IMR-90 (cell line): ENCODE results near the gene RIPOR3.
"Not testable (repeated sequence)": the region's sequence is repeated elsewhere in the genome, so short reads cannot be mapped to it uniquely, and the experiment has no call there.

ENCODE experiments used
- CEBPB ChIP-seq: IDR thresholded peaks from 2 replicates; pipeline ENCODE4 v1.6.1; 2012; ENCODE audit warnings: low read depth, low read length, improper control_type of control experiment
- CHD1 ChIP-seq: IDR thresholded peaks from 2 replicates; pipeline ENCODE4 v1.6.1; 2012; ENCODE audit warnings: low read depth, low read length, improper control_type of control experiment
- FOS ChIP-seq: fragments of 150-350 bp; IDR thresholded peaks from 2 replicates; pipeline ENCODE4 v1.6.1; 2016; ENCODE audit warnings: low read depth, low read length
- POLR2A ChIP-seq: IDR thresholded peaks from 2 replicates; pipeline ENCODE4 v1.6.1; 2012; ENCODE audit warnings: mild to moderate bottlenecking, low read depth, low read length
- RFX5 ChIP-seq: IDR thresholded peaks from 2 replicates; pipeline ENCODE4 v1.8.0; 2012; ENCODE audit warnings: low read depth, mild to moderate bottlenecking, low read length, moderate library complexity
- SMC3 ChIP-seq: fragments of 150-350 bp; IDR thresholded peaks from 2 replicates; pipeline ENCODE4 v1.6.1; 2016; ENCODE audit warnings: low read depth, mild to moderate bottlenecking, antibody characterized with exemption, low read length, moderate library complexity
- TF ChIP-seq, protein P1 (sequence below): conservative IDR thresholded peaks from 2 replicates; pipeline ENCODE4 v1.5.1; 2012; ENCODE audit warnings: mild to moderate bottlenecking, low read depth, low read length, improper control_type of control experiment

DNA sequence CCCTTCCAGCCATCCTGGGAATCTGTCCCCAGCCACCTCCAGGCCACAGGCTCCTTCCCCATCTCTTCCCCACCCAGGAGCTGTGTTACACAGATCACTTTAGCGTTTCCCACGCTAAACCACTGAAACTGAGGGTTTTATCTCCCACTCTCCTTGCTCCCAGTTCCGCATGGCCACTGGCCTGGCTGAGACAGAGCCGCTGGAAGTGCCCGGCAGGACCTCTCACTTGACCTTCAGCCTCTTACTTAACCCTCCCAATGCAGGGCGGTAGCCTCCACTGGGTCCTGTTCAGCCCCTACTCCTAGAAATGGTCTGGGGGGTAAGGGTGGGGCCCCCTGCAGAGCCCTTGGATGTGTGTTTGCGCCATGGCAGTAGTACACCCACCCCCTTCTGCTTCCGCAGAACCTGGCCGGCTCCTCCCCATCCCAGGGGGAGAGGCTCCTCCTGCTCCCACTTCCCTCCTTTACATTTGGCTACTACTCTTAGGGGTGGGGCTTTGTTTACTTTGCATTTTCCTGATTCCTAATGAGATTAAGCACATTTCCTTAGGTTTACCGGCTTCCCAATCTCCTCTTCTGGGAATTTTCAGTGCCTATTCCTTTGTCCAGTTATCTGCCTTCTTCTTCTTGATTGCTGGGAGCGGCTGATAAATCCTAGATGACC, 49.6 kb downstream of the RIPOR3 start:
- TF ChIP-seq, protein P1, sequence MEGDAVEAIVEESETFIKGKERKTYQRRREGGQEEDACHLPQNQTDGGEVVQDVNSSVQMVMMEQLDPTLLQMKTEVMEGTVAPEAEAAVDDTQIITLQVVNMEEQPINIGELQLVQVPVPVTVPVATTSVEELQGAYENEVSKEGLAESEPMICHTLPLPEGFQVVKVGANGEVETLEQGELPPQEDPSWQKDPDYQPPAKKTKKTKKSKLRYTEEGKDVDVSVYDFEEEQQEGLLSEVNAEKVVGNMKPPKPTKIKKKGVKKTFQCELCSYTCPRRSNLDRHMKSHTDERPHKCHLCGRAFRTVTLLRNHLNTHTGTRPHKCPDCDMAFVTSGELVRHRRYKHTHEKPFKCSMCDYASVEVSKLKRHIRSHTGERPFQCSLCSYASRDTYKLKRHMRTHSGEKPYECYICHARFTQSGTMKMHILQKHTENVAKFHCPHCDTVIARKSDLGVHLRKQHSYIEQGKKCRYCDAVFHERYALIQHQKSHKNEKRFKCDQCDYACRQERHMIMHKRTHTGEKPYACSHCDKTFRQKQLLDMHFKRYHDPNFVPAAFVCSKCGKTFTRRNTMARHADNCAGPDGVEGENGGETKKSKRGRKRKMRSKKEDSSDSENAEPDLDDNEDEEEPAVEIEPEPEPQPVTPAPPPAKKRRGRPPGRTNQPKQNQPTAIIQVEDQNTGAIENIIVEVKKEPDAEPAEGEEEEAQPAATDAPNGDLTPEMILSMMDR, result not testable (repeated sequence)
- not testable (repeated sequence) for TF ChIP-seq CEBPB, CHD1, SMC3, POLR2A, FOS, RFX5
